Suppressor macrophage treated with lipopolysaccharide for 4 hours (primary cell): ENCODE data around the gene EPHA7.

Experiments
- DNase-seq: peaks from one replicate; pipeline ENCODE4 v3.0.0-alpha.2; 2020

Gene EPHA7

GRCh38 chr6:93319304-93319703, 100.1 kb downstream of the EPHA7 start:
- DNase-seq, result no peak

GRCh38 chr6:93318121-93318520, 101.2 kb downstream of the EPHA7 start:
- DNase-seq, result no peak

GRCh38 chr6:93317592-93317991, 101.8 kb downstream of the EPHA7 start:
- DNase-seq, result no peak

GRCh38 chr6:93307505-93308409, 111.6 kb downstream of the EPHA7 start:
- DNase-seq, result no peak

- DNase-seq, result no peak
These were observed 114.3 kb downstream of the EPHA7 start for GRCh38 chr6:93305088-93305487.

- no peak for DNase-seq
These were observed 114.9 kb downstream of the EPHA7 start for GRCh38 chr6:93304505-93304904.

GRCh38 chr6:93300661-93301060, 118.7 kb downstream of the EPHA7 start:
- no peak for DNase-seq

- no peak for DNase-seq
These were observed 119.7 kb downstream of the EPHA7 start for GRCh38 chr6:93299622-93300021.

GRCh38 chr6:93295631-93296030, 123.7 kb downstream of the EPHA7 start:
- no peak for DNase-seq

- no peak for DNase-seq
These were observed 124.5 kb downstream of the EPHA7 start for GRCh38 chr6:93294879-93295278.

GRCh38 chr6:93293872-93294271, 125.5 kb downstream of the EPHA7 start:
- DNase-seq, result no peak

GRCh38 chr6:93293460-93293859, 125.9 kb downstream of the EPHA7 start:
- DNase-seq, result no peak

- DNase-seq, result no peak
These were observed 136.8 kb downstream of the EPHA7 start for GRCh38 chr6:93282521-93283031.

- DNase-seq, result no peak
These were observed 141.1 kb downstream of the EPHA7 start for GRCh38 chr6:93278241-93278640.

- DNase-seq, result no peak
These were observed 146.5 kb downstream of the EPHA7 start for GRCh38 chr6:93272896-93273295.

- no peak for DNase-seq
These were observed 147.1 kb downstream of the EPHA7 start for GRCh38 chr6:93272211-93272610.

GRCh38 chr6:93266116-93266817, 153.1 kb downstream of the EPHA7 start:
- DNase-seq, result no peak

- DNase-seq, result no peak
These were observed 158.5 kb downstream of the EPHA7 start for GRCh38 chr6:93260881-93261280.

GRCh38 chr6:93259332-93259731, 160.0 kb downstream of the EPHA7 start:
- DNase-seq, result no peak

GRCh38 chr6:93252930-93253329, 166.4 kb downstream of the EPHA7 start:
- DNase-seq, result no peak

- no peak for DNase-seq
These were observed 170.7 kb downstream of the EPHA7 start for GRCh38 chr6:93248631-93249030.

GRCh38 chr6:93243231-93243778, 176.1 kb downstream of the EPHA7 start:
- DNase-seq, result no peak

- no peak for DNase-seq
These were observed 177.3 kb downstream of the EPHA7 start for GRCh38 chr6:93242049-93242448.

GRCh38 chr6:93238632-93239031, 180.7 kb downstream of the EPHA7 start:
- no peak for DNase-seq
